Endothelial cell of umbilical vein (primary cell): ENCODE data around the gene NSFL1C. TPM values are rescaled to one million over a fixed set of nuclear protein-coding genes. Genes with fewer than 3 reads are reported as not detected.

Source experiments
- BruUV-seq: library from RNA; stranded (reverse); fragments of 400-500 nt; replicated peaks from 2 replicates; lab custom pipeline; 2021; lab: Mats Ljungman, UMichigan
- CTCF ChIA-PET: fragments of 300-600, 350-600 bp; sonication (Branson Sonifier 250); formaldehyde crosslinking; loops from one replicate; lab custom pipeline; 2021; ENCODE audit warnings: antibody characterized with exemption, inconsistent platforms; lab: Charles Lee
- POLR2A ChIA-PET: fragments of 300-600, 350-600 bp; sonication (Branson Sonifier 250); formaldehyde crosslinking; loops from one replicate; lab custom pipeline; 2021; ENCODE audit warnings: antibody characterized with exemption, inconsistent platforms; lab: Charles Lee
- DNase-seq: peaks from one replicate; pipeline ENCODE4 v3.0.0-alpha.2; 2011; ENCODE audit warnings: low read depth, low spot score
- FAIRE-seq: peaks from 2 replicates; lab custom pipeline; 2011; peaks lifted over from hg19 to GRCh38; lab: Jason Lieb, UNC
- H2AFZ ChIP-seq: 2 replicates; pipeline ENCODE4 v1.6.0; 2012; ENCODE audit warnings: low read depth, low read length, control low read depth, inconsistent platforms
- H3K27ac ChIP-seq: 2 replicates; pipeline ENCODE4 v1.5.1; 2011; ENCODE audit warnings: low read depth, mild to moderate bottlenecking, control low read depth, low read length, moderate library complexity; ENCODE audit not compliant: insufficient read depth
- H3K27me3 ChIP-seq, 2 experiments: 2 replicates each; pipeline versions ENCODE4 v1.6.0 to v1.6.1; 2011; ENCODE audit warnings: low read length in 2 of 2, mixed read lengths in 1 of 2; ENCODE audit not compliant: control insufficient read depth in 2 of 2, insufficient read depth in 2 of 2
- H3K36me3 ChIP-seq, 2 experiments: 2 replicates in 1 of 2; 3 replicates in 1 of 2; pipeline ENCODE4 v1.5.1; 2011; ENCODE audit warnings: low read length in 2 of 2, mild to moderate bottlenecking in 1 of 2, moderate library complexity in 1 of 2; ENCODE audit not compliant: control insufficient read depth in 2 of 2, insufficient read depth in 2 of 2; ENCODE audit errors: extremely low read depth in 1 of 2
- H3K4me1 ChIP-seq: 3 replicates; pipeline ENCODE4 v1.5.1; 2011; ENCODE audit warnings: mild to moderate bottlenecking, low read length; ENCODE audit not compliant: control insufficient read depth, insufficient read depth; ENCODE audit errors: extremely low read depth
- H3K4me2 ChIP-seq: 2 replicates; pipeline ENCODE4 v1.6.1; 2011; ENCODE audit warnings: low read length, control low read depth, mixed read lengths; ENCODE audit not compliant: insufficient read depth
- H3K4me3 ChIP-seq, 3 experiments: fragments of 200-600 bp in 1 of 3; sonication (generic), shearing (Covaris generic) in 1 of 3; replicated peaks in 1 of 3; 2 replicates each; pipeline ENCODE4 v1.5.1; 2011 to 2016; ENCODE audit warnings: control low read depth in 3 of 3, low read length in 3 of 3, mild to moderate bottlenecking in 2 of 3, inconsistent platforms in 1 of 3, low read depth in 1 of 3, moderate library complexity in 1 of 3; ENCODE audit not compliant: insufficient read depth in 1 of 3
- H3K79me2 ChIP-seq: 2 replicates; pipeline ENCODE4 v1.6.0; 2012; ENCODE audit warnings: low read length, inconsistent platforms; ENCODE audit not compliant: control insufficient read depth, insufficient read depth
- H3K9ac ChIP-seq: replicated peaks from 2 replicates; pipeline ENCODE3; 2011; ENCODE audit warnings: low read length, control low read depth; ENCODE audit not compliant: insufficient read depth; ENCODE audit errors: extremely low read depth
- H3K9me1 ChIP-seq: replicated peaks from 3 replicates; pipeline ENCODE4 v1.6.0; 2011; ENCODE audit warnings: mild to moderate bottlenecking, low read length; ENCODE audit not compliant: control insufficient read depth, insufficient read depth; ENCODE audit errors: extremely low read depth
- H3K9me3 ChIP-seq: replicated peaks from 2 replicates; pipeline ENCODE4 v1.5.1; 2012; ENCODE audit warnings: low read length, inconsistent platforms; ENCODE audit not compliant: control insufficient read depth, insufficient read depth
- H4K20me1 ChIP-seq: replicated peaks from 2 replicates; pipeline ENCODE3; 2011; ENCODE audit warnings: mild to moderate bottlenecking, low read length; ENCODE audit not compliant: control insufficient read depth, insufficient read depth; ENCODE audit errors: extremely low read depth
- CTCF ChIP-seq, 2 donors: IDR thresholded peaks; 1 replicate in 1 of 2; 2 replicates in 1 of 2; pipeline ENCODE4 v1.5.1; 2011; ENCODE audit warnings: low read length in 2 of 2, mild to moderate bottlenecking in 2 of 2, moderate library complexity in 2 of 2, control low read depth in 1 of 2, inconsistent platforms in 1 of 2, low read depth in 1 of 2; ENCODE audit not compliant: insufficient read depth in 1 of 2; ENCODE audit errors: extremely low read depth in 1 of 2
- EZH2 ChIP-seq: IDR thresholded peaks from 2 replicates; pipeline ENCODE4 v1.6.1; 2012; ENCODE audit warnings: borderline replicate concordance, low read depth, mild to moderate bottlenecking, moderate library complexity, low read length, inconsistent platforms; ENCODE audit not compliant: severe bottlenecking
- FOS ChIP-seq: IDR thresholded peaks from 2 replicates; pipeline ENCODE4 v1.6.1; 2011; ENCODE audit warnings: mild to moderate bottlenecking, low read length, moderate library complexity, borderline replicate concordance; ENCODE audit not compliant: insufficient read depth
- GATA2 ChIP-seq: IDR thresholded peaks from 2 replicates; pipeline ENCODE4 v1.7.0; 2011; ENCODE audit warnings: low read depth, mild to moderate bottlenecking, moderate library complexity, mixed read lengths, low read length; ENCODE audit not compliant: insufficient read length, insufficient read depth
- JUN ChIP-seq: IDR thresholded peaks from 2 replicates; pipeline ENCODE4 v1.6.1; 2011; ENCODE audit warnings: borderline replicate concordance, low read depth; ENCODE audit not compliant: insufficient read length, insufficient read depth
- MAX ChIP-seq: IDR thresholded peaks from 2 replicates; pipeline ENCODE4 v1.6.1; 2011; ENCODE audit not compliant: insufficient read depth, insufficient read length
- MYC ChIP-seq: IDR thresholded peaks from one replicate; pipeline ENCODE4 v1.6.1; 2011; ENCODE audit warnings: mild to moderate bottlenecking, low read depth, low read length
- POLR2A ChIP-seq: IDR thresholded peaks from 2 replicates; pipeline ENCODE4 v1.6.1; 2012; ENCODE audit warnings: low read depth, mild to moderate bottlenecking, control low read depth, low read length
- POLR2AphosphoS5 ChIP-seq: IDR thresholded peaks from 2 replicates; pipeline ENCODE4 v1.6.1; 2012; ENCODE audit warnings: low read depth, mild to moderate bottlenecking, control low read depth, low read length, moderate library complexity; ENCODE audit not compliant: insufficient read depth
- dilution Hi-C: fragments of 300-500 bp; cut with MboI; formaldehyde crosslinking; loops from one replicate; pipeline ENCODE4 v1.15.0; 2019; ENCODE audit warnings: low sequenced_read_pairs; ENCODE audit not compliant: extremely low pct_ligation_motif_present
- intact Hi-C: fragments of 100-400 bp; cut with micrococcal nuclease; formaldehyde crosslinking; loops from one replicate; pipeline ENCODE4 v1.10.0; 2022
- polyA plus RNA-seq, 4 experiments: library from polyadenylated mRNA; depleted of rRNA in 3 of 4; stranded (reverse) in 3 of 4; unstranded in 1 of 4; fragments of >200 nt; gene quantifications; 2 replicates each; pipeline versions ENCODE4 v1.2.1 to v1.2.3, GENCODE V29; 2011 to 2012; ENCODE audit warnings: missing spikeins in 1 of 4
- total RNA-seq: library from RNA; stranded (reverse); gene quantifications from 2 replicates; pipeline ENCODE4 v1.2.3, GENCODE V29; 2021

Gene NSFL1C
- total and polyA plus RNA-seq, 2 donors (not counting 3 experiments of a cell fraction or from before 2014, with no cell fraction given) = 27.3 to 95.7 TPM

DNA sequence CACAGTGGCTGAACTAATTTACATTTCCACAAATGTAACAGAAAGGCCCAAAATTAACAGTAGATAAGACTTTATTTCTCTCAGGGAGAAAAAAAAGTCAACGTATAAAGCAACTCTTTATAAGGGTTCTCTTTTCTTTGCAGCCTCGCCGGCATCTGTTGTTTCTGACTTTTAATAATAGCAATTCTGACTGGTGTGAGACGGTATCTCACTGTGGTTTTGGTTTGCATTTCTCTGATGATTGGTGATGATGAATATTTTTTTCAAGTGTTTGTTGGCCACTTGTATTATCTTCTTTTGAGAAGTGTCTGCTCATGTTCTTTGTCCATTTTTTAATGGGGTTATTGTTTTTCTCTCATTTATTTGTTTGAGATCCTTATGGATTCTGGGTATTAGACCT lies 46.6 kb downstream of the NSFL1C start:
- H2AFZ ChIP-seq = no peak overlapping the region
- H3K9me3 ChIP-seq = peaks cover 3% of the 10 kb centered on the region
- BruUV-seq = no TSS peak
- no peak overlapping the region for H3K27ac ChIP-seq
- H4K20me1 ChIP-seq = no peaks in the 10 kb centered on the region
- H3K9me1 ChIP-seq = no peaks in the 10 kb centered on the region
- DNase-seq (no peak), FAIRE-seq (no peak)
- H3K27me3 ChIP-seq = no peaks in the 10 kb centered on the region
- no peaks in the 10 kb centered on the region for H3K79me2 ChIP-seq
- H3K4me3 ChIP-seq = no peak overlapping the region
- ChIA-PET POLR2A (no interaction called here), CTCF (no interaction called here)
- H3K4me1 ChIP-seq = peaks cover 31% of the 10 kb centered on the region
- H3K4me2 ChIP-seq = no peak overlapping the region
- no peak for TF ChIP-seq JUN
- TF ChIP-seq MYC = no peak
- no peak for TF ChIP-seq EZH2
- TF ChIP-seq CTCF (IDR thresholded peaks at IDR 0.05; ENCODE audit: extremely low read depth in 1 of 2, insufficient read depth in 1 of 2, low read depth in 1 of 2, low read length in 2 of 2) = no peak
- no peak for TF ChIP-seq POLR2AphosphoS5
- TF ChIP-seq FOS = no peak
- TF ChIP-seq POLR2A = no peak
- TF ChIP-seq GATA2 = no peak
- no peak for TF ChIP-seq MAX
- intact Hi-C loops (no loop called here), dilution Hi-C loops (no loop called here)
- no peaks in the 10 kb centered on the region for H3K36me3 ChIP-seq
- no peak overlapping the region for H3K9ac ChIP-seq
